ENCODE measurements around the gene OAS3. TPM values are rescaled to one million over a fixed set of nuclear protein-coding genes. Genes with fewer than 3 reads are reported as not detected.
"Not testable (repeated sequence)": the region's sequence is repeated elsewhere in the genome, so short reads cannot be mapped to it uniquely, and the experiment has no call there.

Gene OAS3
- total RNA-seq, 1 donor from 2014 or later: 4.1 TPM

GRCh38 chr12:112919121-112919520 is 19.2 kb upstream of the OAS3 start:
- ATAC-seq (no peak), DNase-seq (ENCODE audit: low spot score) (no peak)

- ATAC-seq (peak; percentile 90), DNase-seq (ENCODE audit: low spot score) (no peak)
Observed at GRCh38 chr12:112924986-112925385, 13.3 kb upstream of the OAS3 start.

DNA sequence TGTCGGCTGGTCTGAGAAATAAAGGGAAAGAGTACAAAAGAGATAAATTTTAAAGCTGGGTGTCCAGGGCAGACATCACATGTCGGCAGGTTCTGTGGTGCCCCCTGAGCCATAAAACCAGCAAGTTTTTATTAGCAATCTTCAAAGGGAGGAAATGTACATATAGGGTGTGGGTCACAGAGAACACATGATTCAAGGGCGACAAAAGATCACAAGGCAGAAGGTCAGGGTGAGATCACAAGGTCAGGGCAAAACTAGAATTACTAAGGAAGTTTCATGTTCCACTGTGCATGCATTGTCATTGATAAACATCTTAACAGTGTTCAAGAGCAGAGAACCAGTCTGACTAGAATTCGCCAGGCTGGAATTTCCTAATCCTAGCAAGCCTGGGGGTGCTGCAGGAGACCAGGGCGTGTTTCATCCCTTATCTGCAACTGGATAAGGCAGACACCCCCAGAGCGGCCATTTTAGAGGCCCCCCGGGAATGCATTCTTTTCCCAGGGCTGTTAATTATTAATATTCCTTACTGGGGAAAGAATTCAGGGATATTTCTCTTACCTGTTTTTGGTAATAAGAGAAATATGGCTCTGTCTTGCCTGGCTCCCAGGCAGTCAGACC is 11.7 kb upstream of the OAS3 start:
- not testable (repeated sequence) for DNase-seq (ENCODE audit: low spot score)

GRCh38 chr12:112927475-112927874 is 10.8 kb upstream of the OAS3 start:
- ATAC-seq (no peak), DNase-seq (ENCODE audit: low spot score) (no peak)

More for the DNA sequence above, 11.7 kb upstream of the OAS3 start:
- ATAC-seq: not testable (repeated sequence)

DNA sequence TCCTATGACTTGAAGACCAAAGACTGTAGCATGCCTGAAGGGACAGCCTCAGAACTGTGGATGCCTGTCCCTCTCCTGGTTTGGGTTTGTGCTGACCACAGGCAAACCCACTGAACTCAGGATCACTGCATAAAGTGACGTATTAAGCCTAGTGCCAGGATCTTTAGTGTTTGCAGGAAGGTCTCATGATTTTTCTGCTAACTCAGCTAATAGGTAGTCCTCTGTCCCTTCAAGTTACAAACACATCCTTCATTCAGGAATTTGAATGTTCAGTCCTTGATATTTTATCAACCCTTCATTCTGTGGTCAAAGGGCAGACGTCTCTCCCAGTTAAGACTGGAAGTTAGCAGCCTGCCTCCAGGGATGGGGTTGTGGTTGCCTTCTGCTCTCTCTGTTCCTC is 10.3 kb upstream of the OAS3 start:
- no peak for ATAC-seq
- no peak for DNase-seq (ENCODE audit: low spot score)

- ATAC-seq (no peak), DNase-seq (ENCODE audit: low spot score) (no peak)
Observed at GRCh38 chr12:112928978-112929377, 9.3 kb upstream of the OAS3 start.

- ATAC-seq: no peak
- no peak for DNase-seq (ENCODE audit: low spot score)
Observed at GRCh38 chr12:112929715-112930114, 8.6 kb upstream of the OAS3 start.

DNA sequence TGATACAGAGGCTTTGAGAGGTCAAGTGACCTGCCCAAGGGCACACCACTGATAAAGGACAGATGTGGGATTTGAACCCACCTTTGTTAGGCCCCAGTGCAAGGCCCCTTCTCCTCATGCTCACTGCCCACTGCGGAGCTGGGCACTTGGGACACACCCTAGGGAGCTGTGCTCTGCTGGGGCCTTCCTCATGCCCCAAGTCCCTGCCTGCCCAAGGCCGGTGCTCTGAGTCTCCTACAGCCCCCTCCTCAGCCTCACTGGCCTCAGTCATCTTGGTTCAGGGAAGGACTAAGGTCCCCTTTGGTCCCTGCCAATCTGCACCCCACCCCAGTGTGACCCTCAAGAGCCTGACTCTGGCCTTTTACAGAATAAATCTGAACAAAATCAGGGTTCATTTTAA is 7.9 kb upstream of the OAS3 start:
- DNase-seq (ENCODE audit: low spot score) (no peak), ATAC-seq (no peak)

DNA sequence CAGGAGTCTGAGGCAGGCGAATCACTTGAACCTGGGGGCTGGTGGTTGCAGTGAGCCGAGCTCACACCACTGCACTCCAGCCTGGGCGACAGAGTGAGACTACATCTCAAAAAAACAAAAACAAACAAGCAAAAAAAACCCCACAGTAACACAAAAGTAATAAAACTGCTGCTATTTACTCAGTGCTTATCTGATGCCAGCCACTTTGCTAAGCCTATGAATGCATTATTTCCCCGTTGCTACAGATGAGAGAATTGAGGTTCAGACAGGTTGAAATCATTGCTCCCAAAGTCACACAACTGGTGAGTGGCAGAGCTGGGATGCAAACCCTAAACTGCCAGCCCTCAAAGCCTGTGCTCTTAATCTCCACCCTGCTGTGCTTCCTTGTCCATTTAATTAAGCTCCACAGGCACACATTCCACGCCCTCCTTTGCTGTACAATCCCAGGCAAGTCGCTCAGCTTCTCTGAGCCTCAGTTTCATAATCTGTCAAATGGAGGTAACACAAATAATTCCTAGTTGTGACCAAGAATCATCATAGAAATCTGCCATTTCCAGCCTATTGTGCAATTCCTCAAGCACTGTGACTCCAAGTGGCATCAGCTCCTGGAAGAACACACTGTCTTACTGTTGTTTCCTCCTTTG is 5.7 kb upstream of the OAS3 start:
- DNase-seq (ENCODE audit: low spot score) (no peak), ATAC-seq (no peak)

DNA sequence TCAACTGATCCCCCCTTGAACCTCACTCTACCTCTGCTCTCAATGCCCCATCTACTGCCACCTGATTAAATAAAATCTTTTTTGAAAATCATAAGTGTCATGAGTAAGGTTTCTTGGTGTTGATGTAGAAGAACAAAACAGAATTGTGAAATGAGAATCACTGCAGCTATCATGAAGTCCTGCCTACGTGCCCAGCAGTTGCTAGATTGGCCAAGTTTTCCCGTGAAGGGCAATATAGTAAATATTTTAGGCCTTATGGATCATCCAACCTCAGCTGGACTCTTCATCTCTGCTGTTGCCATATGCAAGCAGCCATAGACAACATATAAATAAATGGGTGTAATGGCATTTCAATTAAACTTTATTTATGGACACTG is 5.2 kb upstream of the OAS3 start:
- ATAC-seq (no peak), DNase-seq (ENCODE audit: low spot score) (no peak)

- DNase-seq (ENCODE audit: low spot score) (no peak), ATAC-seq (no peak)
Observed at GRCh38 chr12:112936264-112936663, 2.0 kb upstream of the OAS3 start.

DNA sequence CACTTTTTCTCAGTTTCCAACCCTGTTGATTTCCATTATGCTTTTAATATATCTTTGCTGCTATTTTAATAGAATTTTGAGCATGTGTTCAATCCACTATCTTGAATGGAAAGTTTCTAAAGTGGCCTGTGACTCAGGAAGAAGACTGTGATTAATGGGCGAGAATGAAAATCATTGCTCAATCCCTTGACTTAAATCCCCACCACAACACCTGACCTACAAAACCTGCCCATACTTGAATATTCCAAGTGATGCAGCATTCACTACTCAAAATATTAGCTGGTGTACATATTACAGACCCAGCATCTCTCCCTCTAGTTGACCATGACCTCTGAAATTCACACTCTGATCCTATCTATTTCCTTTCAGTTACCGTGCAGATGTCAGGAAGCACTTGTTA is 1.3 kb upstream of the OAS3 start:
- no peak for DNase-seq (ENCODE audit: low spot score)

DNA sequence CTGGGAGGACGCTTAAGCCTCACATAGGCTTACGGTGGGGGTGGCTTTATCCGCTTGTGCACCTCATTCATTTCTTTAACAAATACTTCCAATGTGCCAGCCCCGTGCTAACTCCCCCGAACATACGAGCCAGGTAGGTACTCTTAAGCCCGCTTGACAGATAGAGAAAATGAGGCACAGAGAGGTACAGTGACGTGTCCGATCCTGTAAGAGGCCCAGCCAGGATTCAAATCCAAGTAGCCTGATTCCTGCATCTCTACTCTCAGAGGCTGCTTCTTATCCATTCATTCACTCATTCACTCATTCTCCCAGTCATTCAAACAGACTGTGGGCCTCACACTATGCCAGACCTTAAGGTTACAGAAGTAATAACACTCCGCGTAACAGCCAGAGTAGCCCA is 477 bp downstream of the OAS3 start:
- ATAC-seq (no peak), DNase-seq (ENCODE audit: low spot score) (no peak)

More for the DNA sequence above, 1.3 kb upstream of the OAS3 start:
- ATAC-seq: no peak

GRCh38 chr12:112939761-112940381 is 1.6 kb downstream of the OAS3 start:
- DNase-seq (ENCODE audit: low spot score): no peak
- no peak for ATAC-seq

- no peak for ATAC-seq
- no peak for DNase-seq (ENCODE audit: low spot score)
Observed at GRCh38 chr12:112941528-112942335, 3.5 kb downstream of the OAS3 start.

GRCh38 chr12:112942572-112942971 is 4.3 kb downstream of the OAS3 start:
- DNase-seq (ENCODE audit: low spot score): no peak
- ATAC-seq: no peak

DNA sequence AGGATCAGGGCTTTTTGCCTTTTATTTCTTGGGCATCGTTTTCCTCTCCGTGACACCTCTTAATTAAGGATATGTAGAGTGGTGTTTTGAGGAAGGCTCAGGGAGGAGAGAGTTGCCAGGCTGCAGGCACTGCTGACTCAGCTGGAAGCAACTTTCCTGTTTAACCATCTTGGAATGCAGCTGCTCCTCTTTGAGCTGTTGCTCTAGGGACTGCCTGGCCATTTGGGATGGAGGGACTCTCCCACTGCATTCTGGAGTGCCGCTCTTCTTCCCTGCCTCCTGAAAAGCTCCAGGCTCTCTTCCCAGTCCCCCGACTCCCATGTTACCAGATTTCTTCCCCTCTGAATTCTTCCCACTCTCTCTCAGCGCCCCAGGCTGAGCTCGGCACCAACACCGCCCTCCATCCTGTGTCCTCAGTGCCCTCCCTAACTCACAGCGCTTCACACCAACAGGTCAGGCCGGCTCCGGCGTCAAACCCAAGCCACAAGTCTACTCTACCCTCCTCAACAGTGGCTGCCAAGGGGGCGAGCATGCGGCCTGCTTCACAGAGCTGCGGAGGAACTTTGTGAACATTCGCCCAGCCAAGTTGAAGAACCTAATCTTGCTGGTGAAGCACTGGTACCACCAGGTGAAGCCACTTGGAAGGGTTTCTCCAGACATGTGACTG is 5.9 kb downstream of the OAS3 start:
- DNase-seq (ENCODE audit: low spot score) (no peak), ATAC-seq (no peak)

DNA sequence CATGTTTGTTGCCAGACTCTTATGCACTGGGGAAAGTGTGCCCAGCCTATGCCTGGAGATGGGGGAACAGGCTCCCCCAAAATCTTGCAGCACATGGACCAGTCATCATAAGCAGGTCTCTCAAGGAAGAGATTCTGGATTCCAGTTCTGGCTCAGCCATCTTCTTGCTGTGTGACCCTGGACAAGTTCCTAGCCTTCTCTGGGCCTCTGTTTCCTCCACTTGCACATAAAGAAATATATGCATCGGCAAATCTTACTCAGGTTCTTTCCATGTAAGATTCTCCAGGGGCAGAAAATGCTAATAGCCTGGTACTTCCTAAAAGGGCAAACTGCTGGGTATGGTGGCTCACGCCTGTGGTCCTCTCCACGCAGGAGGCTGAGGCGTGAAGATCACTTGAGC is 7.2 kb downstream of the OAS3 start:
- DNase-seq (ENCODE audit: low spot score) (no peak), ATAC-seq (no peak)

DNA sequence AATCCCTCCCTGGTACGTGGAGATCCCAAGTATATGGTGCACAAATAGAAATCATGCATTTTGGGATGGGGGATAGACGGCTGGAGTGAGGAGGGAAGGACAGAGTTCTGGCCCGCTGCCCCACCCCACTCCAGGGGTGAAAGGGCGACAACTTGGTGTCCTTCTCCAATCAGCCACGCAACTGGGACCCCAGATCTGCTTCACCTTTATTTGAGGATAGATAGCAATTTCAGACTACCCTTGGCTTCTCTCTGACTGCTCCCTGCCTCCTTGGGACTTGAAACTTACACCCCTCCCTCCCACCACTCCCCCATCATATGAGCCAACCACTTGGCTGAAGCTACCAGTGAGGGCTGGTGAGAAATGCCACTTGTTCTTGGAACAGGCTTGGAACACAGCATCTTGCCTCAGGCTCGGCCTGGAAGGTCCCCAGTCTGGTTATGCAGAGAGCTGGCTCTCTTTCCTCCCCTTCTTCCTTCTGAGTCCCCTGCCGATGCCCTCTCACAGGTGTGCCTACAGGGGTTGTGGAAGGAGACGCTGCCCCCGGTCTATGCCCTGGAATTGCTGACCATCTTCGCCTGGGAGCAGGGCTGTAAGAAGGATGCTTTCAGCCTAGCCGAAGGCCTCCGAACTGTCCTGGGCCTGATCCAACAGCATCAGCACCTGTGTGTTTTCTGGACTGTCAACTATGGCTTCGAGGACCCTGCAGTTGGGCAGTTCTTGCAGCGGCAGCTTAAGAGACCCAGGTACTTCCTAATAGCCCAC is 8.1 kb downstream of the OAS3 start:
- DNase-seq (ENCODE audit: low spot score): no peak
- no peak for ATAC-seq

GRCh38 chr12:112947314-112947713 is 9.0 kb downstream of the OAS3 start:
- ATAC-seq: no peak
- DNase-seq (ENCODE audit: low spot score): no peak
